ENCODE results near the gene ARHGEF6.
"Not testable (repeated sequence)": the region's sequence is repeated elsewhere in the genome, so short reads cannot be mapped to it uniquely, and the experiment has no call there.

ARHGEF6 gene

DNA sequence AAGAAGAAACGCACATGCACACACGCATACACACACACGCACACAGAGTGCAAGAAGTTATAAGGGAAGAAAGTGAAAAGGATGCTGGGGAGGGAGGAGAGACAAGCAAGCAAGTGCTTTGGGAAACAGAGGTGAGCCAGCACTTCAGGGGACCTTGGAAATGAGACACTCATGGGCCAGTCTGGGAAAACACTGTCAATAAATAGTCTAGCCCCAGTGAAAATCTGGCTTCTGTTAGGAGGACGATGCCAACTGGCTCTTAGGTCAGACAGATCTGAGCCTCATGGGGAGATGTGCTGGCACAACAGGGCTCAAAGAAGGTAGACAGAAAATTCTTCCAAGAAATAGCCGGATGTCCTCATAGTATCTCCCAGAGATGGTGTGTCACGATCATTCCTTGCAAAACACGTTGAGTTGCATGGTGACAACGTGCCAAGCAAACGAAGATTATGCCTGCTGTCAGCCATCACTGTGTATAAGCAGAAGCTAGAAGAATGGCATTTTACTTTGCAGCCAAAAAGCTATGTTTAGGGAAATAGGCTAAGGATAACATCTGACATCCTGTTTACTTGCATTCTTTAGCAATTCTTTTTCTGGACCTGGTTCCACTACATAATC, 557 bp upstream of the ARHGEF6 start:
- no peak for DNase-seq

- no peak for DNase-seq
Observed at GRCh38 chrX:136780241-136780640, 491 bp downstream of the ARHGEF6 start.

GRCh38 chrX:136779346-136779781, 1.4 kb downstream of the ARHGEF6 start:
- no peak for DNase-seq

- DNase-seq = no peak
Observed at GRCh38 chrX:136778916-136779315, 1.8 kb downstream of the ARHGEF6 start.

DNA sequence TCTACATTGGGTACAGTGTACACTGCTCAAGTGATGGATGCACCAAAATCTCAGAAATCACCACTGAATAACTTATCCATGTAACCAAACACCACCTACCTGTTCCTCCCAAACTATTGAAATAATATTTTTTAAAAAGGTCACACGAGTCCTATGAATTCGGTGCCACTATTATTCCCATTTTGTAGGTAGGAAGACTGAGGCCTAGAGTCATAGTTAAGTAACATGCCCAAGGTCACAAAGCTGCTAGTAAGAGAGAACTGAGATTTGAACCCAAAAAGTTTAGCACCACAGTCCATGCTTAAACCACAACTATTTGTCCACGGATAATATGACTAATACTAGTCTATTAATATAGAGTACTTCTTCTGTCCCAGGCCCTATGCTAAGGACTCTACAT, 2.7 kb downstream of the ARHGEF6 start:
- DNase-seq = no peak

- DNase-seq = no peak
Observed at GRCh38 chrX:136773648-136774047, 7.1 kb downstream of the ARHGEF6 start.

DNA sequence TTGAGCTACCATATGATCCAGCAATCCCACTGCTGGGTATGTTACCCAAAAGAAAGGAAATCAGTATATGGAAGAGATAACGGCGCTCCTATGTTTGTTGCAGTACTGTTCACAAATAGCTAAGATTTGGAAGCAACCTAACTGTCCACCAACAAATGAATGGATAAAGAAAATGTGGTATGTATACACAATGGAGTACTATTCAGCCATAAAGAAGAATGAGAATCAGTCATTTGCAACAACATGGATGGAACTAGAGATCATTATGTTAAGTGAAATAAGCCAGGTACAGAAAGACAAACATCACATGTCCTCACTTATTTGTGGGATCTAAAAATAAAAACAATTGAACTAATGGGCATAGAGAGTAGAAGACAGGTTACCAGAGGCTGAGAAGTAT, 8.9 kb downstream of the ARHGEF6 start:
- not testable (repeated sequence) for DNase-seq

- peak; percentile 80 for DNase-seq
Observed at GRCh38 chrX:136768469-136769084, 12.2 kb downstream of the ARHGEF6 start.

DNA sequence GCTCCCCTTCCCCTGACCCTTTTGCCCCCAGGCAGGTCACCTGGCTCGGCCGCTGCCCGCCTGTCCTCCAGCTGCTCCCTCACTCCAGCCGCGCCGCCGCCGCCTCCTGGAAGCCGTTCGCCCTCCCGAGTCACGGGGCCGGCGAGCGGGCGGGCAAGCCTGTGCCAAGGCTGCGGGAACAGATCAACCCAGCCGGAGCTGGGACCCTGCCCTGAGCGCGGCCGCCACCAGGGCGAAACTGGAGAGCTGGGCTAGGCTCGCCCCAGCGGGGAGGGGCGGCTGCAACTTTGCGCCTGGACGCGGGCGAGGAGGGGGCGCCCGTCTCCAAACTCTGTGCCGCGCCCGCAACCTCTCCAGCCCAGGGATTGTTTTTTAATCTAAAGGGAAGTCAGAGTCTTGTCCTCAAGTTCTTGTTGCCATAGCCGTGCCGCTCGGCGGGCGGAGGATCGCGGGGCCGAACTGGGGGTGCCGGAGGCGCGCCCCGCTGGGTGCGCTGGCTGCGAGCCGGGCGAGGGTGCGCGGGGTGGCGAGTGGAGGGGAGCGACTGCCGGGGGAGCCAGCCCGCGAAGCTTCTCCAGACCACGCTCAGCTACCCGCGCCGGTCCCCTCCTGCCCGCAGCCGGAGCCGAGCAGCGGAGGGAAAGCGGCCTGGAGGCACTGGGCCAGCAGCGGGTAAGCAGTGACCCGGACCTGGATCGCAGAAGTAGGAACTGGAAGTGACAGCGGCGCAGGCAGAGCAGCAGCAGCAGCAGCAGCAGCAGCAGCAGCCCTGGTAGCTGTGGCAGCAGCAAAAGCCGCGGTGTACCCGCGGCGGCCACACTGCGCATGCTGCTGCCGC, 13.4 kb downstream of the ARHGEF6 start:
- DNase-seq = peak; percentile 83

DNA sequence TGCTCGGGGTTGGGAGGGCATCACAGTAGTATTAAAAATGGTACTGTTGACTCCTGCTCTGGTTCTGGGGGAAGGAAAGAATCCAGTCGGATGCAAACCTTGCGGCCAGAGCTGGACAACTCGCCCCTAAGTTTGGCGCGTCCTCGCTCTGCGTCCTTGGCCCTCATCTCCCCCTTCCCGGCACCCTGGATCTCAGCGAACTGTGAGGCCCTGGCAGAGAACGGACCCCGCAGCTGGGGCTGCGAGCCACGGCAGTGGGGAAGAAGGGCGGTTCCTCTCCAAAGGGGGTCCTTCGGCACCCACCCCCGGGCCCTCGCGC, 14.0 kb downstream of the ARHGEF6 start:
- no peak for DNase-seq

- DNase-seq = no peak
Observed at GRCh38 chrX:136765821-136766356, 14.8 kb downstream of the ARHGEF6 start.

DNA sequence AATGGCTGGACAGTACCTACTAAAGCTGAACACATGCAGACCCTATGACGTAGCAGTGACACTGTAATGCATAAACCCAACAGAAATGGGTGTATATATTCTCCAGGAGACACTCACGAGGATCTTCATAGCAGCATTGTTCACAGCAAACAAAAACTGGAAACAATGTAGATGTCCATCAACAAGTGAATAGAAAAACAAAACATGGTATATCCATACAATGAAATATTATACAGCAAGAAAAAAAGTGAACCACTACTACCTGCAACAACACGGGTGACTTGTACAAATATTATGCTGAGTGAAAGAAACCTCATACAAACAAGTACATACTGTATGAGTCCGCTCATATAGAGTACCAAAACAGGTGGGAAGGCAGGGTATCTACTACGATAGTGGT, 16.5 kb downstream of the ARHGEF6 start:
- DNase-seq = no peak

DNA sequence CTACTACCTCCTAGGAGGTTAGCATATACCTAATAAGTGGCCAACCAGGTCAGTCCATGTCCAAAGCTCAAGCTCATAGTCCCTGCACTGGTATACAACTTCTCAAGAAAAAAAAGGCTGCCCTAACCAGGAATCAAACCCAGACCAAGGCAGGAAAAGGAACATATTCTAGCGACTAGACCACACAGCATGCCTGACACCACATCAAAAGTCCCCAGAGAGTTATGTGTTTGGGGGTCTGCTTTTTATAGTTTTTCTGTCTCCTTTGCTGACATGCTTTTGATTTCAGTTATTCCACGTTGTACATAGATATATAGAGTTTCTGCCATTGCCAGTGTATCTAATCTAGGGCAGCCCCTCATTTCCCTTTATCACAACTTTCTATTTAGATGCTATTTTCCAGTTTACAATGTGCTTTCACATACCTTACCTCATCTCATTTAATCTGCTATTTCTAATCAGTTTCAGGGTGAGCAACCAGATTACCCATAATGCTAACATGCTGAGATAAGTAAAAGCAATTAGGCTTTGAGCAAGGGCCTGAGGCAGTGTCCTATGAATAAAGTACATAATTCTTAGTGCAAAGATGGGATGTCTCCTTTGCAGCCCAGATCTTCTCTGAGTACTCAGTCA, 17.8 kb downstream of the ARHGEF6 start:
- DNase-seq = no peak

DNA sequence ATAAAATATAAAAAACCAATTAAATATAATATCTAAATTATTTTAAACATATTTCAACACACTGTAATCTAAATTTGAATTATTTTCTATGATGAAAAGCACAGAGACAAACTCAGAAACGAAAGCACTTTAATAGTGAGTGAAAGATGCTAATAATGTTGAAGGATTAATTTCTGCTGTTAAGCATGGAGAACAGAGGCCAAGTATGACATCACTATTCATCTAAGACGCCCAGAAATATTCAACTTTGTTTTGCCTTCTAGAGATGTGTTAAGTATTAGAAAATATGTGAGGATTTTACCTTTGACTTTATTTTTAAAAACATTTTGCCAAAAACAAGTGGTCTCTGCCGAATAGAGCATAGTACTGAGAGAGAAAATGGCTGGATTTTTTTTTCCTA, 19.3 kb downstream of the ARHGEF6 start:
- DNase-seq = no peak

DNA sequence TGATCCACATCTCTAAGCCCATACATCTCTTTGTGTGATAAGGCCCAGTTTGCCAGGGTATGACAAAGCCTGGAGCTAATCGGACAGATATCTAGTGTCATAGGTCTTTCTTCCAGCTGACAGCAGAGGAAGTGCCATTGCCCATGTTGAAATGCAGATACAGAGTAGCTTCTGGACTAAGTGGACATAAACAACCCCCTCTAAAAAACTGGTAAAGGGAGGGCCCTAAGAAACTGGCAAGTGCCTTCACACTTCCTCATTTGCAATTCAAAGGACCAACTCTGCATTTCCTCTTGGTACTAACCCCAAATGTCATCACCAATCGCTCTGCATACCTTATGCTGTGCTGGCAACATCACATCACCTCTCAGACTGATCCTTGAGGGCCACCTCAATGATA, 20.8 kb downstream of the ARHGEF6 start:
- DNase-seq = no peak

DNA sequence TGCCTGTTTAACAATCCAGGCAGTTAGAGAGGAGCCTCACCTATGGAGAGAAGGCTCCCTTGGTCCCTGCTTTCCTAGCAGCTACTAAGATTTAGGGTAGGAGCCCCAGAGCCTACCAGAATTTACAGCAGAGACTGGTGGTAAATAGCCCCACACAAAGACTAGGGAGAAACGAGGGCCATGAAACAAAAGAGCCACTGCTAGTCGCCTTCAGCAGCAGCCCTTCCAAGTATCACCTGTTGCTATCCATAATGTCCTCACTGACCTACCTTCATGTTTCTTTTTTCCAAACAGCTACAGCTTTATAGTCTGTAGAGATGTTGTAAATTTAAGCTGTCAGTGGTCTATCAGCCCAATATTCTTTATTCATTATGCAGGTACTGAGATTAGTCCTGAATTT, 25.3 kb downstream of the ARHGEF6 start:
- no peak for DNase-seq

GRCh38 chrX:136754651-136755050, 26.1 kb downstream of the ARHGEF6 start:
- DNase-seq = no peak

DNA sequence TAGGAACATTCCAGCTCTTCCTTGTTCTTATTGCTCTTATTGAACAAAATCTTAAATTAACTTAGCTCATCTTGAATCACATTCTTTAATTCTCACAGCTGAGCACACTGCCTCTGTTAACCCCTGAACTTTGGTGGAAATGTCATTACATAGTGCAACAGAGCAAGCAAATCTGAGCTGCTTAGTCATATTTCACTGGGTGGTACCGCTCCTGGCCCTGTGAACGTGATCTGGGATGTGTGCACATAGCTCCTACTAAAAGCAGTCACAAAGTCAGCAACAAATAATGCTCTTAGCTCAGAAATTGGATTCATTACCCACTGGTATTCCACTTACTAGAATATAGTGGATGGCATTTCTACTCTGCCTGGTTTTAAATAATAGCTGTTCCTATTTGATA, 27.9 kb downstream of the ARHGEF6 start:
- DNase-seq = no peak

DNA sequence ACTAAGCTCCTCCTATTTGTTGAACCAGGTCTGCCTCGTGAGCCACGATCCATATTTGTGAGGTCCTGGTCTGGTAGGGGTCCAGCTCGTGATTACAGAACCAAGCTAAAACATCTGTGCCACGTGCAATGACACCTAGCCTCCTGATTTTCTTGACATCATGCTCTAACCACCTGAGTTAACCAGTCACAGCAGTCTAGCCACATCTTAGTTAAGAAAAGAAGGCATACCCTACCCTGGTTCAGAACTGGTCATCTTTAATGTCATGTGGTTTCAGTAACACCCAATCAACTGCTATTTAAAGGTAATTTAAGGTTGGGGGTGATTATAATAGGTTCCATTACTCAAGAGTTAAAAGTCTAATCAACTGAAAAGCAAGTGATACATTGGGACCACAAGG, 28.4 kb downstream of the ARHGEF6 start:
- DNase-seq = no peak

DNA sequence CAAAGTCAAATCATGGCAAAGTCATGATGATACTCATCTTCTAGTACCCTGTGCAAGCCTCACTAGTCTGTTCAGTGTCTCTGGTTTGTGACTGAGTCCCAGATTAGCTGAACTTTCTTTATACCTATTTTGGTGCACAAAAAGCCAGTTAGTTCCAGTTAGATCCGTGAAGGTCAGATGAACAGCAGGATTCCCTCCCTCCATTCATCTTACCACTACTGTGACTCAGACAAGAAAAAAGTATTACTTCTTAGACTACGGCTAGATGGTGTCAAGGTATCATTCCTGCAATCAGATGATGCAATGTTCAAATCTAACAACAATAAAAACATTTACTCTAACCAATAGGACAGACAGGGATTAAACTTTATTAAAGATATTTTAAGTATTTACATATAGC, 30.4 kb downstream of the ARHGEF6 start:
- no peak for DNase-seq

DNA sequence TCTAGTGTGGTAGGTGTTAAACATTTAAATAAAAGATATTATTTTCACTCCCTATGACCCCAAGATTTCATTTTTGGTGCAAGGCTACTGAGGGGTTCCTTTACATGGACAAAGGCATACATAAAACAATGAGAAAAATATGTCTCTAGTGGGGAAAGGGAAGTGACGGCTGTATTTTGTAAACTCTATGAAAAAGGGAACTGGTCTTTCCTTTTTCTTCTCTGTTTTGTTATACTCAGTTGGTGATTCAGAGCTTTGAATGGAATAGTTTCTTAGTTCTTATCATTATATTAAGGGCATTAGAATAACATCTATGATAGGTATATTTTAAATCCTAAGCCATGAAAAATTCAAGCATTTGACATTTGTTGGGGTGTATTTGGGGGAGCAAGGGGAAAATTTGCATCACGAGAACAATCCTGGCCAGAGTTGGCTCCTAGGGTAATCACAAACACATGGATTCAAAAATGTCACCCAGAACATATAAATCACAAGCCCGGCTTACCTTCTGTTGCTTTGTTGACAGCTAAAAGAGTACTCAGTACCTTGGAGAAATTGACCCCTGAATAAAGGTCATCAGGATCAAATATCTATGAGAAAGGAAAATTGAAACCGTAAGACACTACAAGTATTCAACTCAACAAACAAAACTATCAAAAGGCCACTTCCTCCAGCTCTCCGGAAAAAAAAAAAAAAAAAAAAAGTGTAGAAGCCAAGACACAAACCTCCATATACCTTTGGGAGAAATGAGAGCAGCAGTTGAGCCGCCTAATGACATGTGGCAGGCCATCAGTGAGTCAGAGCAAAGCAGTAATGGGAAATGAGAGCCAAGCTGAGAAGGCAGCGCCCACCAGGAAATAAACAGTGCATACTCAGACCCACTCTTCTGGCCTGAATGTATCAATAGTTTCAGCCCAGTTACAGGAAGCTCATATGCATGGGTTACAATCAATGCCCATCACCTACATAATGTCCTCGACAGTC, 33.4 kb downstream of the ARHGEF6 start:
- DNase-seq = peak; percentile 58

Data from islet precursor cell (in vitro differentiated cells).